SK-N-SH (cell line): ENCODE data around the gene ATAD3B. TPM values are rescaled to one million over a fixed set of nuclear protein-coding genes. Genes with fewer than 3 reads are reported as not detected.
A peak's percentile ranks its signal among the peaks of the same experiment; 100 is the strongest.

Experiments used
- CTCF ChIA-PET: fragments of 300-600, 350-600 bp; formaldehyde crosslinking; extraction: SDS; loops from one replicate; lab custom pipeline; 2021; lab: Yijun Ruan, JAX
- POLR2A ChIA-PET: fragments of 350-600 bp; sonication (Branson Sonifier 250); formaldehyde crosslinking; extraction: SDS; loops from one replicate; lab custom pipeline; 2020; ENCODE audit warnings: antibody characterized with exemption, inconsistent platforms; lab: Yijun Ruan, JAX
- DNase-seq: peaks from one replicate; pipeline ENCODE4 v3.0.0; 2012
- H2AFZ ChIP-seq: fragments of 200-600 bp; sonication (generic); 2 replicates; pipeline ENCODE4 v1.8.1; 2016; ENCODE audit warnings: antibody characterized with exemption, mild to moderate bottlenecking, low read depth
- H3F3A ChIP-seq: fragments of 200-600 bp; sonication (generic); replicated peaks from 2 replicates; pipeline ENCODE3; 2016; ENCODE audit warnings: antibody characterized with exemption, mild to moderate bottlenecking; ENCODE audit not compliant: insufficient read depth
- H3K27ac ChIP-seq, 2 experiments: fragments of 200-500 bp in 1 of 2; fragments of 200-600 bp in 1 of 2; sonication (Bioruptor generic) in 1 of 2; sonication (generic), shearing (Covaris generic) in 1 of 2; 2 replicates each; pipeline versions ENCODE4 v1.5.1 to v1.6.1; 2014 to 2016; ENCODE audit warnings: low read depth in 2 of 2, inconsistent platforms in 1 of 2, low read length in 1 of 2, mild to moderate bottlenecking in 1 of 2, mixed read lengths in 1 of 2
- H3K27me3 ChIP-seq: fragments of 200-600 bp; sonication (generic), shearing (Covaris generic); 2 replicates; pipeline ENCODE4 v1.6.1; 2016; ENCODE audit warnings: mixed run types; ENCODE audit not compliant: insufficient read depth
- H3K36me3 ChIP-seq, 2 experiments: fragments of 200-500 bp in 1 of 2; fragments of 200-600 bp in 1 of 2; sonication (Bioruptor generic) in 1 of 2; sonication (generic) in 1 of 2; replicated peaks in 1 of 2; 2 replicates each; pipeline versions ENCODE3 to v1.5.1; 2014 to 2016; ENCODE audit warnings: low read length in 1 of 2, mild to moderate bottlenecking in 1 of 2; ENCODE audit not compliant: insufficient read depth in 2 of 2, control insufficient read depth in 1 of 2
- H3K4me1 ChIP-seq, 2 experiments: fragments of 200-500 bp in 1 of 2; fragments of 200-600 bp in 1 of 2; sonication (Bioruptor generic) in 1 of 2; sonication (generic), shearing (Covaris generic) in 1 of 2; 2 replicates each; pipeline versions ENCODE4 v1.5.1 to v1.6.1; 2014 to 2016; ENCODE audit warnings: low read depth in 1 of 2, low read length in 1 of 2, mixed run types in 1 of 2; ENCODE audit not compliant: insufficient read depth in 2 of 2, control insufficient read depth in 1 of 2
- H3K4me2 ChIP-seq: fragments of 200-600 bp; sonication (generic), shearing (Covaris generic); 2 replicates; pipeline ENCODE4 v1.6.1; 2017; ENCODE audit warnings: mixed run types
- H3K4me3 ChIP-seq, 2 experiments: fragments of 200-500 bp in 1 of 2; fragments of 200-600 bp in 1 of 2; sonication (Bioruptor generic) in 1 of 2; sonication (generic), shearing (Covaris generic) in 1 of 2; 2 replicates each; pipeline versions ENCODE4 v1.5.1 to v1.8.1; 2014 to 2016; ENCODE audit warnings: low read depth in 2 of 2, inconsistent platforms in 1 of 2, low read length in 1 of 2, mild to moderate bottlenecking in 1 of 2, mixed read lengths in 1 of 2, moderate library complexity in 1 of 2
- H3K79me2 ChIP-seq: fragments of 200-600 bp; sonication (generic); 2 replicates; pipeline ENCODE4 v1.8.1; 2017; ENCODE audit warnings: mild to moderate bottlenecking; ENCODE audit not compliant: insufficient read depth
- H3K9ac ChIP-seq: fragments of 200-600 bp; sonication (generic); 2 replicates; pipeline ENCODE4 v1.6.1; 2017; ENCODE audit warnings: mixed run types
- H3K9me2 ChIP-seq: fragments of 200-600 bp; sonication (generic); 2 replicates; pipeline ENCODE4 v1.6.1; 2017; ENCODE audit warnings: mixed run types
- H3K9me3 ChIP-seq: fragments of 200-600 bp; sonication (generic); 2 replicates; pipeline ENCODE4 v1.6.1; 2017; ENCODE audit warnings: mixed run types, mild to moderate bottlenecking, moderate library complexity
- H4K20me1 ChIP-seq: fragments of 200-600 bp; sonication (generic); 2 replicates; pipeline ENCODE4 v1.6.1; 2017; ENCODE audit warnings: mild to moderate bottlenecking, mixed run types; ENCODE audit not compliant: insufficient read depth
- FOSL2 ChIP-seq: IDR thresholded peaks from 2 replicates; pipeline ENCODE4 v1.4.0; 2012; ENCODE audit warnings: low read depth, mild to moderate bottlenecking, moderate library complexity, borderline replicate concordance
- FOXM1 ChIP-seq: IDR thresholded peaks from 2 replicates; pipeline ENCODE4 v1.4.0; 2012; ENCODE audit warnings: low read depth, mild to moderate bottlenecking
- JUND ChIP-seq: IDR thresholded peaks from 2 replicates; pipeline ENCODE4 v1.4.0; 2012
- MXI1 ChIP-seq: IDR thresholded peaks from 2 replicates; pipeline ENCODE4 v1.6.1; 2012; ENCODE audit warnings: mild to moderate bottlenecking, low read depth, low read length, improper control_type of control experiment
- NRF1 ChIP-seq: IDR thresholded peaks from 2 replicates; pipeline ENCODE4 v1.6.1; 2012; ENCODE audit warnings: low read depth, mild to moderate bottlenecking, low read length
- RAD21 ChIP-seq: IDR thresholded peaks from 2 replicates; pipeline ENCODE4 v1.6.1; 2012; ENCODE audit warnings: mild to moderate bottlenecking, low read length
- SMC3 ChIP-seq: IDR thresholded peaks from 2 replicates; pipeline ENCODE4 v1.6.1; 2012; ENCODE audit warnings: low read depth, low read length, improper control_type of control experiment
- YY1 ChIP-seq: IDR thresholded peaks from 2 replicates; pipeline ENCODE4 v1.4.0; 2012; ENCODE audit warnings: low read depth, mild to moderate bottlenecking
- WGBS: methylation state at CpG from one replicate; pipeline ENCODE4 v1.1.6; 2017; ENCODE audit warnings: low lambda C conversion rate; 5-methylcytosine and 5-hydroxymethylcytosine counted together
- polyA plus RNA-seq, 3 experiments: library from polyadenylated mRNA; depleted of rRNA; stranded (reverse); fragments of >200 nt; gene quantifications; 2 replicates each; pipeline ENCODE4 v1.2.3, GENCODE V29; 2012
- TF ChIP-seq, protein P1 (sequence below): fragments of 150-350 bp; IDR thresholded peaks from 2 replicates; pipeline ENCODE4 v1.6.1; 2016; ENCODE audit warnings: mild to moderate bottlenecking, low read depth, low read length
- TF ChIP-seq, protein P2 (sequence below): IDR thresholded peaks from 2 replicates; pipeline ENCODE4 v1.4.0; 2012; ENCODE audit warnings: low read depth, borderline replicate concordance

ATAD3B gene
- polyA plus RNA-seq, 1 of the 3 experiments (the other 2 are of a cell fraction), result 71.6 TPM

DNA sequence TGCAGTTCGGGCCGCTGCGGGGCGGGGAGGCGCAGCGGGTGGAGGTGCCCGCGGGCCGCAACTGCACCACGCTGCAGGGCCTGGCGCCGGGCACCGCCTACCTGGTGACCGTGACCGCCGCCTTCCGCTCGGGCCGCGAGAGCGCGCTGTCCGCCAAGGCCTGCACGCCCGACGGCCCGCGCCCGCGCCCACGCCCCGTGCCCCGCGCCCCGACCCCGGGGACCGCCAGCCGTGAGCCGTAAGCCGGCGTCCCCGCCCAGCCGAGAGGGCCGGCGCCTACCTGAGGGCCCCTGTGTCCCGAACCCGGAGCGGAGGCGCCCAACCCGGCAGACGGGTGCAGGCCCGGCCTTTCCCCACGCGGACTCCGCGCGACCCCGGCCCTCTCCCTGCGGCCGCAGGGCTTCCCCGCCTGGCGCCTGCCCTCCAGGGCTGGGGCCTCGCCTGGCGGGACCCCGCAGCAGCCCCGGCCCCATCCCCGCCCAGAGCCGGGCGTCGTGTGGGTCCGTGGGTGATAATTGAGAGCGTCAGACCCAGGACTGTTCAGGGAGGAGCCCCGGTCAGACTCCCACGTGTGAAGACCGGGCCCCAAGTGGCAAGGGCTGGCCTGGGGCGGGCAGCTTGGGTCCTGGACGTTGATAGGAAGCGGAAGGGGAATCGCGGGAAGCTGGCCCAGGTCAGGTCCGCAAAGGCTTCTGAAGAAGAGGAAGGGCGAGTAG, 31.9 kb upstream of the ATAD3B start:
- peak; percentile 30 for DNase-seq
- WGBS, result 97% methylated on average over 10 of the region's 82 CpGs
- H3K4me3 ChIP-seq, result no peak overlapping the region
- TF ChIP-seq SMC3, result no peak
- no peak for TF ChIP-seq FOXM1
- TF ChIP-seq FOSL2, result no peak
- TF ChIP-seq, all 33 proteins: peak for 0
- Histone ChIP-seq H3K36me3 (no peaks in the 10 kb centered on the region), H3K79me2 (no peaks in the 10 kb centered on the region), H3K4me2 (no peak overlapping the region), H3K27me3 (no peaks in the 10 kb centered on the region), H3K9ac (no peak overlapping the region), H3K4me1 (peaks cover 0 to 13% of the 10 kb centered on the region in 2 experiments; a peak in 1 of 4 replicates), H3K9me2 (no peaks in the 10 kb centered on the region), H2AFZ (no peak overlapping the region), H3K9me3 (no peaks in the 10 kb centered on the region), H3K27ac (no peak overlapping the region), H4K20me1 (no peaks in the 10 kb centered on the region), H3F3A (no peaks in the 10 kb centered on the region)
- POLR2A ChIA-PET, result no interaction called here
- CTCF ChIA-PET, result interaction anchor here (1.8 to 2.6 kb wide), 2 partner anchors 8 to 65 kb away, joined by 6 to 8 read pairs; no protein-coding TSS in a partner anchor

DNA sequence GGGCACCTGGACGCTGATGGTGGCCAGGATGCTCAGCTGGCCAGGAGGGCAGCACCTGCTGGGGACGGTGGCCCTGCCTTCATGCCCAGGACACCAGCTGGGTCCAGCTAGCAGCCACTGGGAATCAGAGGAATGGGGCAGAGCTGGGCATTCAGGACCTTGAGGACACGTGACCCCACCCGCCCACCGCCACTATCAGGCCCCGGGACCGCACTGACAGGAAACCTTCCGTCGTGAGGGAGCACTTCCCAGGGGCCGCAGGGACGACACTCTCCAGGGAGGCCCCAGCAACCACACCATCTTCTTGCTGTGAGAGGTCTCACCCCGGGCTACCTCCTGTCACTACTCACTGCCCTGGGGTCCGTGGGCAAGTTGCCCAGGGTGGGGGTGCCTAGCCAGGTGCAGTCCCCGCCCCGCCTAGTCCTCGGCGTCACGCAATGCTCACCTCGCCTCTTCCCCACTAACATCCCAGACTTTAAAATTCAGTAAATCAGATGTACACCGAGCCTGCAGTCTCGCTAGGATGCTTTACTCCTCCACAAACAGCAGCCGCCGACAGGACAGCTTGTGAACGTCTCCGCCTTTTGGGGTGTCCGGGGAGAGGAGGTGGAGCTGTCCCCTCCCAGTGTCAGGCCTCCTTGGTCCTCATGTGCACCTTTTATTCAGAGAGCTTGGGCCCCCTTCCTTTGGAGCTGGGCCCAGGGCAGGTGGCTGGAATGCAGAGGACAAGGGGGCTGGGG, 31.1 kb upstream of the ATAD3B start:
- peaks cover 0 to 7% of the 10 kb centered on the region in 2 experiments; a peak in 1 of 4 replicates for H3K4me1 ChIP-seq
- over 99% methylated on average over 15 of the region's 26 CpGs for WGBS
- no peak overlapping the region for H2AFZ ChIP-seq
- no peaks in the 10 kb centered on the region for H3K9me3 ChIP-seq
- H3F3A ChIP-seq, result no peaks in the 10 kb centered on the region
- H3K27ac ChIP-seq, result no peak overlapping the region
- no peaks in the 10 kb centered on the region for H3K36me3 ChIP-seq
- H3K79me2 ChIP-seq, result no peaks in the 10 kb centered on the region
- no peaks in the 10 kb centered on the region for H3K9me2 ChIP-seq
- DNase-seq, result peak; percentile 27
- no peak overlapping the region for H3K4me3 ChIP-seq
- ChIA-PET POLR2A (no interaction called here), CTCF (interaction anchor here (1.0 to 2.6 kb wide), 5 partner anchors 9 to 65 kb away, joined by 3 to 8 read pairs (median 4); no protein-coding TSS in a partner anchor)
- H3K27me3 ChIP-seq, result no peaks in the 10 kb centered on the region
- H3K4me2 ChIP-seq, result no peak overlapping the region
- no peak for TF ChIP-seq MXI1
- TF ChIP-seq JUND, result no peak
- TF ChIP-seq YY1, result no peak
- no peak for TF ChIP-seq RAD21
- TF ChIP-seq, protein P1, sequence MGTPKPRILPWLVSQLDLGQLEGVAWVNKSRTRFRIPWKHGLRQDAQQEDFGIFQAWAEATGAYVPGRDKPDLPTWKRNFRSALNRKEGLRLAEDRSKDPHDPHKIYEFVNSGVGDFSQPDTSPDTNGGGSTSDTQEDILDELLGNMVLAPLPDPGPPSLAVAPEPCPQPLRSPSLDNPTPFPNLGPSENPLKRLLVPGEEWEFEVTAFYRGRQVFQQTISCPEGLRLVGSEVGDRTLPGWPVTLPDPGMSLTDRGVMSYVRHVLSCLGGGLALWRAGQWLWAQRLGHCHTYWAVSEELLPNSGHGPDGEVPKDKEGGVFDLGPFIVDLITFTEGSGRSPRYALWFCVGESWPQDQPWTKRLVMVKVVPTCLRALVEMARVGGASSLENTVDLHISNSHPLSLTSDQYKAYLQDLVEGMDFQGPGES, result no peak
- TF ChIP-seq, protein P2, sequence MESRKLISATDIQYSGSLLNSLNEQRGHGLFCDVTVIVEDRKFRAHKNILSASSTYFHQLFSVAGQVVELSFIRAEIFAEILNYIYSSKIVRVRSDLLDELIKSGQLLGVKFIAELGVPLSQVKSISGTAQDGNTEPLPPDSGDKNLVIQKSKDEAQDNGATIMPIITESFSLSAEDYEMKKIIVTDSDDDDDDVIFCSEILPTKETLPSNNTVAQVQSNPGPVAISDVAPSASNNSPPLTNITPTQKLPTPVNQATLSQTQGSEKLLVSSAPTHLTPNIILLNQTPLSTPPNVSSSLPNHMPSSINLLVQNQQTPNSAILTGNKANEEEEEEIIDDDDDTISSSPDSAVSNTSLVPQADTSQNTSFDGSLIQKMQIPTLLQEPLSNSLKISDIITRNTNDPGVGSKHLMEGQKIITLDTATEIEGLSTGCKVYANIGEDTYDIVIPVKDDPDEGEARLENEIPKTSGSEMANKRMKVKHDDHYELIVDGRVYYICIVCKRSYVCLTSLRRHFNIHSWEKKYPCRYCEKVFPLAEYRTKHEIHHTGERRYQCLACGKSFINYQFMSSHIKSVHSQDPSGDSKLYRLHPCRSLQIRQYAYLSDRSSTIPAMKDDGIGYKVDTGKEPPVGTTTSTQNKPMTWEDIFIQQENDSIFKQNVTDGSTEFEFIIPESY, result no peak
- TF ChIP-seq NRF1, result no peak
- TF ChIP-seq, all 33 proteins: peak for 0
- H3K9ac ChIP-seq, result no peak overlapping the region
- no peaks in the 10 kb centered on the region for H4K20me1 ChIP-seq
